H1 (cell line): ENCODE results near the gene RRP12. TPM values are rescaled to one million over a fixed set of nuclear protein-coding genes. Genes with fewer than 3 reads are reported as not detected.

Experiments used
- CREB1 ChIP-seq: IDR thresholded peaks from 2 replicates; pipeline ENCODE4 v1.6.1; 2012; ENCODE audit warnings: inconsistent platforms
- KDM5A ChIP-seq: fragments of 200-600 bp; IDR thresholded peaks from 2 replicates; pipeline ENCODE4 v1.7.1; 2012; ENCODE audit warnings: mild to moderate bottlenecking, low read length, inconsistent platforms, mixed read lengths
- TCF12 ChIP-seq: IDR thresholded peaks from 2 replicates; pipeline ENCODE4 v1.6.1; 2011; ENCODE audit warnings: low read depth, mild to moderate bottlenecking, low read length
- USF2 ChIP-seq: IDR thresholded peaks from 2 replicates; pipeline ENCODE4 v1.6.1; 2011; ENCODE audit warnings: low read length, improper control_type of control experiment
- polyA plus RNA-seq, 7 experiments: library from polyadenylated mRNA; depleted of rRNA in 3 of 7; stranded (reverse) in 5 of 7; unstranded in 2 of 7; fragments of >200 nt in 5 of 7; fragments of 200-250 nt in 2 of 7; gene quantifications; 1 replicate in 5 of 7; 2 replicates in 1 of 7; 4 replicates in 1 of 7; pipeline versions ENCODE4 v1.2.1 to v1.2.3, GENCODE V29; 2011 to 2013; ENCODE audit warnings: missing spikeins in 2 of 7, mixed read lengths in 2 of 7
- total RNA-seq: library from RNA; stranded (reverse); fragmentation: NEBNext Ultra II Directional; extraction: Animal tissue kit (Norgen Biotek cat#: 25700); gene quantifications from 2 replicates; pipeline ENCODE4 v1.2.1, GENCODE V29; 2021

The RRP12 gene
- total and polyA plus RNA-seq, 2 of the 8 experiments (the other 6 are each of a cell fraction or from before 2014, with no cell fraction given): 21.0 to 65.8 TPM

DNA sequence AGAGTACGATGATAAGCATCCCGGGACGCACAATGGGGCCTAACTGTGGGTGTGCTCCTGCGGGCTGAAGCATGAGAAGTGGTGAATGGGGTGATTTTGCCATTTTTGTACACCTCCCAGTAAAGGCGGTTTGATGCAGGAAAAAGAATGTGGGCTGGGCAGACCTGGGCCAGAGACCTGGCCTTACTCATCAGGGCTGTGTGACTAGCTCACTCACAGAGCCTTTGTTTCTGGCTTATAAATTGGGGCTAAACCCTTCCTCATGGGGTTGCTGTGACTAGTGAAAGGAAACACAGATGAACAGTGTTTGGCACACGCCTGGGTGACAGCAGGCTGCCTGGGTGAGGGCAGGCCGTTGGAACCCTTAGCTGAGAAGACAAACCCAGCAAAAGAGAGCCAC, 18.0 kb downstream of the RRP12 start (continued):
- TF ChIP-seq USF2 (no peak), TCF12 (no peak), KDM5A (no peak), CREB1 (no peak)
- TF ChIP-seq, all 59 proteins: peak for 0
